Measurements from ENCODE around the gene SERPINB6. TPM values are rescaled to one million over a fixed set of nuclear protein-coding genes. Genes with fewer than 3 reads are reported as not detected.

Gene SERPINB6
- total RNA-seq, 4 donors from 2014 or later: 130 to 185 (median 155) TPM

GRCh38 chr6:2948228-2949025, 22.9 kb downstream of the SERPINB6 start:
- Histone ChIP-seq H3K27me3 (no peaks in the 10 kb centered on the region), H3K4me1 (peaks cover 0 to 16% (median 2%) of the 10 kb centered on the region in 4 donors), H3K9me3 (no peaks in the 10 kb centered on the region), H3K27ac (no peak overlapping the region), H3K4me3 (no peak overlapping the region), H3K36me3 (peaks cover 0 to 39% (median 0%) of the 10 kb centered on the region in 3 donors)
- 89 to 90% methylated on average over 30 of the region's 30 CpGs for WGBS, 2 donors
- no peak for DNase-seq (ENCODE audit: low spot score in 2 of 2)
- TF ChIP-seq, protein P1, sequence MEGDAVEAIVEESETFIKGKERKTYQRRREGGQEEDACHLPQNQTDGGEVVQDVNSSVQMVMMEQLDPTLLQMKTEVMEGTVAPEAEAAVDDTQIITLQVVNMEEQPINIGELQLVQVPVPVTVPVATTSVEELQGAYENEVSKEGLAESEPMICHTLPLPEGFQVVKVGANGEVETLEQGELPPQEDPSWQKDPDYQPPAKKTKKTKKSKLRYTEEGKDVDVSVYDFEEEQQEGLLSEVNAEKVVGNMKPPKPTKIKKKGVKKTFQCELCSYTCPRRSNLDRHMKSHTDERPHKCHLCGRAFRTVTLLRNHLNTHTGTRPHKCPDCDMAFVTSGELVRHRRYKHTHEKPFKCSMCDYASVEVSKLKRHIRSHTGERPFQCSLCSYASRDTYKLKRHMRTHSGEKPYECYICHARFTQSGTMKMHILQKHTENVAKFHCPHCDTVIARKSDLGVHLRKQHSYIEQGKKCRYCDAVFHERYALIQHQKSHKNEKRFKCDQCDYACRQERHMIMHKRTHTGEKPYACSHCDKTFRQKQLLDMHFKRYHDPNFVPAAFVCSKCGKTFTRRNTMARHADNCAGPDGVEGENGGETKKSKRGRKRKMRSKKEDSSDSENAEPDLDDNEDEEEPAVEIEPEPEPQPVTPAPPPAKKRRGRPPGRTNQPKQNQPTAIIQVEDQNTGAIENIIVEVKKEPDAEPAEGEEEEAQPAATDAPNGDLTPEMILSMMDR (IDR thresholded peaks at IDR 0.05): no peak
- TF ChIP-seq EP300 (IDR thresholded peaks at IDR 0.05) (no peak), POLR2A (IDR thresholded peaks at IDR 0.05) (no peak)

DNA sequence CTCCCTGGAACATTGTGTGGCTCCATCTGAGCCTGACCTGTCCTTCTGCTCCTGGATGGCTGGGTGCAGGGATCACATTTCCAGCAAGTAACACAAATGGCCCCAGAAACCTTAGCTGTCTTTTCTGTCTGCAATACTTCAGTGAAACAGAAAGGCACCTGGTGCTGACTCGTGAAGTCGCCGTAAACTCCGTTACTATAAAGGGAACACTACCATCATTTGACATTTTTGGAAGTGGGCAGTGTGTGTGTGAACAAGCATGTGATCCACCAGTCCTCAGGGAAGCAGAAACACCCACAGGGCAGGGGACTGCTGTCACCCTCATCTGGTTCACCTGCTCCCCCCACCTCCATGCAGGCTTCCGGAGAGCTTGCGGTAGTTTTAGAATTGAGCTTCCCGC, 23.9 kb downstream of the SERPINB6 start:
- DNase-seq (ENCODE audit: low spot score in 2 of 2): no peak
- H3K4me3 ChIP-seq: no peak overlapping the region
- H3K4me1 ChIP-seq: peaks cover 0 to 13% (median 2%) of the 10 kb centered on the region in 4 donors
- 86% methylated on average over 5 to 7 of the region's 7 CpGs for WGBS, 2 donors
- H3K36me3 ChIP-seq: peaks cover 0 to 39% (median 0%) of the 10 kb centered on the region in 3 donors
- no peak for TF ChIP-seq POLR2A (IDR thresholded peaks at IDR 0.05)
- TF ChIP-seq, protein P1 (IDR thresholded peaks at IDR 0.05): no peak
- TF ChIP-seq EP300 (IDR thresholded peaks at IDR 0.05): no peak
- H3K27ac ChIP-seq: no peak overlapping the region
- no peaks in the 10 kb centered on the region for H3K9me3 ChIP-seq
- H3K27me3 ChIP-seq: no peaks in the 10 kb centered on the region

DNA sequence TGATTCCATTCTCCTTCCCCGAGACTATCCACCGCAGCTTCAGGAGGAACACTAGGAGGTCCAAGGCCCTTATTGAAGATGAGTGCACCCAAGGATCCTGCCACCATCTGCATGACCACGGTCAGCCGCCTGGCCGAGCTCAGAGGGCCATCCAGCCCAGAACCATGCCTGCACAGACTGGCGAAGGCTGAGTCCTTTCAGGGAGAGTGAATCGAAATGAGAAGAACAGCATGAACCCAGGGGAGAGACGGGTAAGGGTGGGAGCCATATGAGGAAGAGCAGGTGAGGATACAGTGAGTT, 26.3 kb downstream of the SERPINB6 start:
- no peak for TF ChIP-seq POLR2A (IDR thresholded peaks at IDR 0.05)
- TF ChIP-seq EP300 (IDR thresholded peaks at IDR 0.05): no peak
- TF ChIP-seq, protein P1 (IDR thresholded peaks at IDR 0.05): no peak
- no peak for DNase-seq (ENCODE audit: low spot score in 2 of 2)
- no peak overlapping the region for H3K4me3 ChIP-seq
- H3K36me3 ChIP-seq: peaks cover 0 to 32% (median 0%) of the 10 kb centered on the region in 3 donors
- no peak overlapping the region for H3K27ac ChIP-seq
- peaks cover 0 to 4% (median 2%) of the 10 kb centered on the region in 4 donors for H3K4me1 ChIP-seq
- WGBS, 2 donors: 93 to 95% methylated on average over 8 of the region's 8 CpGs
- no peaks in the 10 kb centered on the region for H3K9me3 ChIP-seq
- H3K27me3 ChIP-seq: no peaks in the 10 kb centered on the region

GRCh38 chr6:2944405-2945152, 26.8 kb downstream of the SERPINB6 start:
- Histone ChIP-seq H3K4me3 (no peak overlapping the region), H3K27ac (no peak overlapping the region), H3K27me3 (no peaks in the 10 kb centered on the region), H3K9me3 (no peaks in the 10 kb centered on the region), H3K36me3 (peaks cover 0 to 32% (median 0%) of the 10 kb centered on the region in 3 donors), H3K4me1 (peaks cover 0 to 4% (median 2%) of the 10 kb centered on the region in 4 donors)
- WGBS, 2 donors: 84 to 87% methylated on average over 7 of the region's 7 CpGs
- TF ChIP-seq, protein P1 (IDR thresholded peaks at IDR 0.05): no peak
- no peak for TF ChIP-seq EP300 (IDR thresholded peaks at IDR 0.05)
- no peak for TF ChIP-seq POLR2A (IDR thresholded peaks at IDR 0.05)
- no peak for DNase-seq (ENCODE audit: low spot score in 2 of 2)

GRCh38 chr6:2943564-2943955, 27.8 kb downstream of the SERPINB6 start:
- Histone ChIP-seq H3K36me3 (peaks cover 0 to 25% (median 0%) of the 10 kb centered on the region in 3 donors), H3K4me3 (no peak overlapping the region), H3K4me1 (peaks cover 0 to 4% (median 2%) of the 10 kb centered on the region in 4 donors), H3K9me3 (no peaks in the 10 kb centered on the region), H3K27me3 (no peaks in the 10 kb centered on the region), H3K27ac (no peak overlapping the region)
- WGBS, 2 donors: 87 to 91% methylated on average over 5 of the region's 5 CpGs
- no peak for DNase-seq (ENCODE audit: low spot score in 2 of 2)
- TF ChIP-seq EP300 (IDR thresholded peaks at IDR 0.05) (no peak), POLR2A (IDR thresholded peaks at IDR 0.05) (no peak)
- TF ChIP-seq, protein P1 (IDR thresholded peaks at IDR 0.05): no peak

Data from tibial nerve (tissue), 4 donors.